Panc1 (cell line): Measurements from ENCODE around the gene LSG1. TPM values are rescaled to one million over a fixed set of nuclear protein-coding genes. Genes with fewer than 3 reads are reported as not detected.

Experiments
- ATAC-seq: fragments of 200-7000 bp; cut with Tn5 transposase; 2 replicates; pipeline ENCODE4 v1.9.1; 2020; ENCODE audit warnings: mild to moderate bottlenecking, moderate library complexity
- BruUV-seq: library from RNA; stranded (reverse); fragments of 400-500 nt; replicated peaks from 2 replicates; lab custom pipeline; 2021; lab: Mats Ljungman, UMichigan
- CTCF ChIA-PET: fragments of 300-600 bp; sonication (Branson Sonifier 250); formaldehyde crosslinking; loops from one replicate; lab custom pipeline; 2022; ENCODE audit warnings: antibody characterized with exemption; lab: Charles Lee
- POLR2A ChIA-PET: fragments of 300-600 bp; sonication (Branson Sonifier 250); formaldehyde crosslinking; loops from one replicate; lab custom pipeline; 2022; ENCODE audit warnings: antibody characterized with exemption; lab: Charles Lee
- DNase-seq: peaks from one replicate; pipeline ENCODE4 v3.0.0-alpha.2; 2010; ENCODE audit warnings: low read depth, low spot score
- H3K27ac ChIP-seq: 2 replicates; pipeline ENCODE4 v1.5.1; 2011; ENCODE audit warnings: mild to moderate bottlenecking, low read length, inconsistent platforms
- H3K27me3 ChIP-seq: fragments of 200-500 bp; sonication (Bioruptor generic); 2 replicates; pipeline ENCODE4 v1.6.0; 2014; ENCODE audit warnings: low read length, inconsistent platforms; ENCODE audit not compliant: control insufficient read depth, insufficient read depth
- H3K36me3 ChIP-seq: fragments of 200-500 bp; sonication (Bioruptor generic); 2 replicates; pipeline ENCODE4 v1.5.1; 2014; ENCODE audit warnings: inconsistent platforms, mild to moderate bottlenecking, low read length, moderate library complexity; ENCODE audit not compliant: control insufficient read depth, insufficient read depth
- H3K4me1 ChIP-seq: 2 replicates; pipeline ENCODE4 v1.5.1; 2011; ENCODE audit warnings: inconsistent platforms, mild to moderate bottlenecking, low read length, moderate library complexity; ENCODE audit not compliant: control insufficient read depth, insufficient read depth
- H3K4me3 ChIP-seq, 2 experiments: 2 replicates each; pipeline ENCODE4 v1.5.1; 2011 to 2012; ENCODE audit warnings: low read depth in 2 of 2, low read length in 2 of 2, mild to moderate bottlenecking in 2 of 2, inconsistent platforms in 1 of 2, moderate library complexity in 1 of 2
- H3K9me3 ChIP-seq: fragments of 200-500 bp; sonication (Bioruptor generic); 2 replicates; pipeline ENCODE4 v1.5.1; 2014; ENCODE audit warnings: low read depth, mild to moderate bottlenecking, inconsistent platforms, low read length, moderate library complexity; ENCODE audit not compliant: control insufficient read depth, insufficient read depth
- CTCF ChIP-seq: fragments of 450-650 bp; IDR thresholded peaks from 2 replicates; pipeline ENCODE4 v1.5.1; 2017; ENCODE audit warnings: mild to moderate bottlenecking
- POLR2AphosphoS5 ChIP-seq: IDR thresholded peaks from 2 replicates; pipeline ENCODE4 v1.6.1; 2012; ENCODE audit warnings: mild to moderate bottlenecking, low read depth, low read length, moderate library complexity
- REST ChIP-seq, 2 experiments: IDR thresholded peaks; 2 replicates each; pipeline ENCODE4 v1.6.1; 2011 to 2012; ENCODE audit warnings: low read depth in 2 of 2, control low read depth in 1 of 2, low read length in 1 of 2, mild to moderate bottlenecking in 1 of 2, moderate library complexity in 1 of 2; ENCODE audit not compliant: insufficient read depth in 1 of 2
- SIN3A ChIP-seq: IDR thresholded peaks from 2 replicates; pipeline ENCODE4 v1.6.1; 2012; ENCODE audit warnings: low read depth, mild to moderate bottlenecking, low read length, moderate library complexity, borderline replicate concordance; ENCODE audit not compliant: insufficient read depth
- TCF7L2 ChIP-seq: IDR thresholded peaks from 2 replicates; pipeline ENCODE4 v1.6.1; 2011; ENCODE audit warnings: mild to moderate bottlenecking, low read depth, low read length, inconsistent platforms
- in situ Hi-C: cut with HindIII; loops from 2 replicates; pipeline ENCODE4 v1.10.0; 2016; ENCODE audit warnings: low sequenced_read_pairs, low pct_unique_long_range_greater_than_20kb
- intact Hi-C: fragments of 100-400 bp; cut with micrococcal nuclease; formaldehyde crosslinking; loops from one replicate; pipeline ENCODE4 v1.10.0; 2022; ENCODE audit not compliant: unreplicated experiment
- total RNA-seq: library from RNA; stranded (reverse); gene quantifications from one replicate; pipeline ENCODE4 v1.2.1, GENCODE V29; 2021; ENCODE audit not compliant: unreplicated experiment

LSG1 gene
- total RNA-seq, 1 experiment from 2014 or later, result 72.9 TPM

- BruUV-seq, result no TSS peak
- H3K27me3 ChIP-seq, result no peaks in the 10 kb centered on the region
- no peak for DNase-seq
- H3K4me3 ChIP-seq, result no peak overlapping the region
- no peak for ATAC-seq
- H3K4me1 ChIP-seq, result no peaks in the 10 kb centered on the region
- no peak; the same call in 1 of the 2 replicates for TF ChIP-seq POLR2AphosphoS5
- TF ChIP-seq REST (IDR thresholded peaks at IDR 0.05; ENCODE audit: insufficient read depth in 1 of 2, low read depth in 2 of 2, low read length in 1 of 2), result no peak
- TF ChIP-seq CTCF, result no peak
- no peak for TF ChIP-seq TCF7L2
- no peak for TF ChIP-seq SIN3A
- ChIA-PET POLR2A (no interaction called here), CTCF (no interaction called here)
- H3K9me3 ChIP-seq, result no peaks in the 10 kb centered on the region
- intact Hi-C loops (no loop called here), in situ Hi-C loops (no loop called here)
- H3K27ac ChIP-seq, result no peak overlapping the region
- no peaks in the 10 kb centered on the region for H3K36me3 ChIP-seq
These were observed 62.4 kb downstream of the LSG1 start for GRCh38 chr3:194609601-194610000.

- no peaks in the 10 kb centered on the region for H3K4me1 ChIP-seq
- H3K4me3 ChIP-seq, result no peak overlapping the region
- TF ChIP-seq SIN3A, result no peak
- TF ChIP-seq POLR2AphosphoS5, result no peak; the same call in 1 of the 2 replicates
- TF ChIP-seq REST (IDR thresholded peaks at IDR 0.05; ENCODE audit: insufficient read depth in 1 of 2, low read depth in 2 of 2, low read length in 1 of 2), result no peak
- no peak for TF ChIP-seq TCF7L2
- no peak for TF ChIP-seq CTCF
- intact Hi-C loops, result no loop called here
- POLR2A ChIA-PET, result no interaction called here
- no peak overlapping the region for H3K27ac ChIP-seq
- CTCF ChIA-PET, result no interaction called here
- BruUV-seq, result no TSS peak
- no peaks in the 10 kb centered on the region for H3K9me3 ChIP-seq
- ATAC-seq (no peak), DNase-seq (no peak)
- in situ Hi-C loops, result no loop called here
- H3K27me3 ChIP-seq, result no peaks in the 10 kb centered on the region
- no peaks in the 10 kb centered on the region for H3K36me3 ChIP-seq
These were observed 63.0 kb downstream of the LSG1 start for GRCh38 chr3:194608981-194609380.
